ENCODE data around the gene ZNF609. TPM values are rescaled to one million over a fixed set of nuclear protein-coding genes. Genes with fewer than 3 reads are reported as not detected.

Gene ZNF609
- total and polyA plus RNA-seq, 10 of the 15 experiments (the other 5 are each of a cell fraction or from before 2014, with no cell fraction given): 5.1 to 35.3 (median 13.6) TPM

GRCh38 chr15:64656508-64656907 is 196.1 kb downstream of the ZNF609 start:
- H3K9me3 ChIP-seq (replicated peaks; ENCODE audit: control insufficient read depth, insufficient read depth, low read length): no peaks in the 10 kb centered on the region
- H3K27ac ChIP-seq (ENCODE audit: control insufficient read depth, insufficient read depth): no peak overlapping the region
- H3K27me3 ChIP-seq (replicated peaks in 1 of 2; ENCODE audit: control insufficient read depth in 2 of 2, insufficient read depth in 2 of 2, low read length in 1 of 2): no peaks in the 10 kb centered on the region
- FAIRE-seq (no peak), DNase-seq (ENCODE audit: low read depth, low spot score) (no peak), ATAC-seq (no peak)
- POLR2A ChIA-PET: no interaction called here
- H2AFZ ChIP-seq (ENCODE audit: control insufficient read depth, low read depth, low read length): no peak overlapping the region
- no peak overlapping the region for H3K4me2 ChIP-seq (ENCODE audit: control insufficient read depth, insufficient read depth)
- 73% methylated on average over 2 of the region's 2 CpGs for WGBS (ENCODE audit: insufficient coverage, insufficient replicate concordance, low lambda C conversion rate, missing lambda C conversion rate)
- TF ChIP-seq NFYA (IDR thresholded peaks at IDR 0.05; ENCODE audit: borderline replicate concordance, low read depth, low read length) (no peak), MAX (IDR thresholded peaks at IDR 0.05; ENCODE audit: low read depth, low read length) (no peak), CREM (IDR thresholded peaks at IDR 0.05; ENCODE audit: low read depth) (no peak), CBX5 (IDR thresholded peaks at IDR 0.05; ENCODE audit: low read depth) (no peak), NFYB (IDR thresholded peaks at IDR 0.05; ENCODE audit: insufficient read depth, low read depth, low read length) (no peak), POLR2A (IDR thresholded peaks at IDR 0.05; ENCODE audit: low read depth, low read length) (no peak), SPI1 (IDR thresholded peaks at IDR 0.05; ENCODE audit: borderline replicate concordance, insufficient read depth, low read depth, low read length) (no peak), EGR1 (IDR thresholded peaks at IDR 0.05; ENCODE audit: borderline replicate concordance in 1 of 2, low read depth in 2 of 2, low read length in 2 of 2) (no peak), LARP7 (IDR thresholded peaks at IDR 0.05) (no peak), ZNF622 (IDR thresholded peaks at IDR 0.05) (no peak), SUZ12 (IDR thresholded peaks at IDR 0.05; ENCODE audit: unreplicated experiment) (no peak), TCF3 (IDR thresholded peaks at IDR 0.05; ENCODE audit: borderline replicate concordance, insufficient read depth, low read depth, low read length) (no peak)
- in situ Hi-C loops (cut with MboI) (loop anchor here (25.0 kb wide), 1 partner anchor 444 kb away; no protein-coding TSS in a partner anchor), intact Hi-C loops (cut with micrococcal nuclease; ENCODE audit: unreplicated experiment) (loop anchor here (10.0 kb wide), 1 partner anchor 452 kb away; no protein-coding TSS in a partner anchor)
- SMC1A ChIA-PET (ENCODE audit: uncharacterized antibody, unreplicated experiment): interaction anchor here (1.1 to 6.7 kb wide), 3 partner anchors 8 to 34 kb away, joined by 4 to 234 read pairs (median 4); no protein-coding TSS in a partner anchor
- CTCF ChIA-PET: interaction anchor here (1.1 to 1.4 kb wide), 2 partner anchors 8 to 446 kb away, joined by 3 to 4 read pairs; no protein-coding TSS in a partner anchor
- no TSS peak for BruUV-seq (replicated peaks)
- H3K36me3 ChIP-seq (ENCODE audit: control insufficient read depth in 2 of 2, insufficient read depth in 2 of 2, low read length in 1 of 2): no peaks in the 10 kb centered on the region
- no peaks in the 10 kb centered on the region for H4K20me1 ChIP-seq (ENCODE audit: control insufficient read depth, insufficient read depth)
- no peak overlapping the region for H3K4me3 ChIP-seq
- no peak overlapping the region for H3K9ac ChIP-seq (ENCODE audit: control insufficient read depth, insufficient read depth, low read length)
- peaks cover 3% of the 10 kb centered on the region; the same call in 1 of the 2 replicates for H3K4me1 ChIP-seq (ENCODE audit: control insufficient read depth, insufficient read depth, low read length)
- RAD21 ChIA-PET (ENCODE audit: unreplicated experiment): interaction anchor here (0.7 kb wide), 1 partner anchor 806 kb away, joined by 4 read pairs; no protein-coding TSS in a partner anchor
- peaks cover 3% of the 10 kb centered on the region for H3K79me2 ChIP-seq (ENCODE audit: control insufficient read depth, insufficient read depth, low read length)
